ENCODE results near the gene GALNS.

DNA sequence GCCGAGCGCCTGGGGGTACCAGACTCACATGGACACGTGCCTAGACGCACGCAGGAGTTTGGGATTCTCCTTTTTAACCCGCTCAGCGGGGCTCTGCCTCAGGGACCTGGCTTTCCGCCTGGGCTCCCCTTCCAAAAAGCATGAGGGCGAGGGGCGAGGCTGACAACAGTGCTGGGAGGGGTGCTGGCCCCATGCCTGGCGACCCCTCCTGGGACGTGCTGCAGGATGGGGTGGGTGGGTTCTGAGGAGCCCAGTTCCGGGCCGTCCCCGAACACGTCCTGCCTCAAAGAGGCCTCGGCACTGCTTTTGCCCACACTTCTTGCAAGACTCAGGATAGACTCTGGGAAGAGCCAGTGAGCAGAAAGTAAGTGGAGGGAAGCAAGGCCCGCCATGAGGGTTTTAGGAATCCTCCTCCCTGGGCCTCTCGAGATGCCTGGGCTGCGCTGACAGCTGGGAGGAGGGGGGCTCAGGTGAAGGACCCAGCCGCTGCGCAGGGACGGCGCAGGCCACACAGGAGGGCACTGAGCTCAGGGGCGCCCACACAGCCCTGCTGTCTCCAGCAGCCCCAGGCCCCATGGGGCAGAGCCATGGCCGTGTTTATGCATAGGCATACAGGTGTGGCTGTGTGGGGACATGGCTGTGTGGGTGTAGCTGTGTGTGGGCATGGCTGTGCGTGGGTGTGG lies 25.1 kb upstream of the GALNS start:
- no peak for TF ChIP-seq CTCF (conservative IDR thresholded peaks at IDR 0.05; ENCODE audit: low read length)
- no peak for TF ChIP-seq EZH2phosphoT487 (IDR thresholded peaks at IDR 0.05; ENCODE audit: borderline replicate concordance)

Measured in Loucy (cell line).